ACC112 (cell line): Measurements from ENCODE around the gene ZNF513.
"Not testable (repeated sequence)": the region's sequence is repeated elsewhere in the genome, so short reads cannot be mapped to it uniquely, and the experiment has no call there.

Experiments used
- H2AFZ ChIP-seq: fragments of 200-600 bp; sonication (generic); one replicate; pipeline ENCODE4 v1.6.0; 2017; ENCODE audit warnings: antibody characterized with exemption, low read length; ENCODE audit not compliant: unreplicated experiment
- H3K27ac ChIP-seq: fragments of 200-600 bp; sonication (generic); 2 replicates; pipeline ENCODE4 v1.5.1; 2014; ENCODE audit warnings: low read depth, mild to moderate bottlenecking, antibody characterized with exemption, low read length, moderate library complexity
- H3K27me3 ChIP-seq: fragments of 200-600 bp; sonication (generic); 2 replicates; pipeline ENCODE4 v1.6.1; 2014; ENCODE audit warnings: mild to moderate bottlenecking, antibody characterized with exemption, low read length, moderate library complexity, mixed read lengths; ENCODE audit not compliant: insufficient read depth
- H3K36me3 ChIP-seq: fragments of 200-600 bp; sonication (generic); 2 replicates; pipeline ENCODE4 v1.6.1; 2016; ENCODE audit warnings: mild to moderate bottlenecking, antibody characterized with exemption, low read length, moderate library complexity, mixed read lengths; ENCODE audit not compliant: insufficient read depth
- H3K4me1 ChIP-seq: fragments of 200-600 bp; sonication (generic); one replicate; pipeline ENCODE4 v1.6.1; 2016; ENCODE audit warnings: low read length, mixed read lengths; ENCODE audit not compliant: insufficient read depth, unreplicated experiment, control insufficient read depth
- H3K4me3 ChIP-seq: fragments of 200-600 bp; sonication (generic); 2 replicates; pipeline ENCODE4 v1.5.1; 2014; ENCODE audit warnings: mild to moderate bottlenecking, low read depth, low read length
- H3K79me2 ChIP-seq: fragments of 200-600 bp; sonication (generic); one replicate; pipeline ENCODE4 v1.6.0; 2016; ENCODE audit warnings: low read length; ENCODE audit not compliant: control insufficient read depth, unreplicated experiment, insufficient read depth

ZNF513 gene, protein sequence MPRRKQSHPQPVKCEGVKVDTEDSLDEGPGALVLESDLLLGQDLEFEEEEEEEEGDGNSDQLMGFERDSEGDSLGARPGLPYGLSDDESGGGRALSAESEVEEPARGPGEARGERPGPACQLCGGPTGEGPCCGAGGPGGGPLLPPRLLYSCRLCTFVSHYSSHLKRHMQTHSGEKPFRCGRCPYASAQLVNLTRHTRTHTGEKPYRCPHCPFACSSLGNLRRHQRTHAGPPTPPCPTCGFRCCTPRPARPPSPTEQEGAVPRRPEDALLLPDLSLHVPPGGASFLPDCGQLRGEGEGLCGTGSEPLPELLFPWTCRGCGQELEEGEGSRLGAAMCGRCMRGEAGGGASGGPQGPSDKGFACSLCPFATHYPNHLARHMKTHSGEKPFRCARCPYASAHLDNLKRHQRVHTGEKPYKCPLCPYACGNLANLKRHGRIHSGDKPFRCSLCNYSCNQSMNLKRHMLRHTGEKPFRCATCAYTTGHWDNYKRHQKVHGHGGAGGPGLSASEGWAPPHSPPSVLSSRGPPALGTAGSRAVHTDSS

DNA sequence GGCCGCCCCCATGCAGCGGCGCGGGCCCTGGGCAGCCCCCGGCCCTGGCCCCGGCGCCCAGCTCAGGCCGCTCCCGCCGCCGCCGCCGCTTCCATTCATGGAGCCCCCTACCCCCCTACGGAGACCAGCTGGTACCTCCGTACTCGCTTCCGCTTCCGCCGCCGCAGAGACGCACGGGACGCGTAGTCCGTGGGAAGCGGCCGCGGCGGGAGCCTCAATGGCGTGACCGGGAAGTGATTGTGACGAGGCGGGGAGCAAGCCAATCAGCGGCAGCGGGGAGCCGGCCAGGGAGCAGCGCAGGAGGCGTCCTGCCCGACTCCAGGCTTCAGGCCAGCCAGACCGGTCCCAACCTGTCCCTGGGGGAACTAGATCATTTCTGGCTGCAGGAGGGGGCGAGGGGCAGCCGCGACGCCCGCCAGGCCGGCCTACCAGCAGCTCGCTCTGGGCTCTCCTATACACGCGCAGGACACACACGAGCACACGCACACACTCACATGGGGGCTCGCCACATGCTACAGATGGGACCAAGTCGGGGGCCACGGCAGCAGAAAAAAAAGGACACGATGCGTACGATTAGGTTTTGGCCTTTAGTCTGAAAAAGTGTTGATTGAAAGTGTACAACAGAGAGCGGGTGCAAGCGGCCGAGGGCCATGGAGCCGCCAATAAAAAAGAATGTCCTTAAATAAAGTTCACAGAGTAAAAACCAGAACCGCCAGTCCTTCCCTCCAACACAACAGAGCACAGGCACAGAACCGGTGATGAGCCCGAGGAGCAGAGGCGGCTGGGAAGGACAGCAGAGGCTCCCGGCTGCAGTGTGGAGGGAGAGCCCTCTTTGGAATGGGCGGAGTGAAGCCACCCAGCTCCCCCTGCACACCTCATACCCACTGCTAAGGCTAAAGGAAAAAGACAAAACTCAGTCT is at the start of gene ZNF513:
TSS of gene ZNF513 (minus strand) at position 109 of the 920 bp plus-strand sequence. CDS start 208 bp downstream, outside the sequence.
- peaks cover 22% of the 10 kb centered on the region for H3K36me3 ChIP-seq
- no peaks in the 10 kb centered on the region for H3K27me3 ChIP-seq
- peak within 1 kb of the TSS; percentile 80 for H3K4me3 ChIP-seq
- H3K79me2 ChIP-seq, result peaks cover 16% of the 10 kb centered on the region
- peaks cover 21% of the 10 kb centered on the region for H3K4me1 ChIP-seq
- peak within 1 kb of the TSS; percentile 82 for H3K27ac ChIP-seq
- peak within 1 kb of the TSS; percentile 15 for H2AFZ ChIP-seq

DNA sequence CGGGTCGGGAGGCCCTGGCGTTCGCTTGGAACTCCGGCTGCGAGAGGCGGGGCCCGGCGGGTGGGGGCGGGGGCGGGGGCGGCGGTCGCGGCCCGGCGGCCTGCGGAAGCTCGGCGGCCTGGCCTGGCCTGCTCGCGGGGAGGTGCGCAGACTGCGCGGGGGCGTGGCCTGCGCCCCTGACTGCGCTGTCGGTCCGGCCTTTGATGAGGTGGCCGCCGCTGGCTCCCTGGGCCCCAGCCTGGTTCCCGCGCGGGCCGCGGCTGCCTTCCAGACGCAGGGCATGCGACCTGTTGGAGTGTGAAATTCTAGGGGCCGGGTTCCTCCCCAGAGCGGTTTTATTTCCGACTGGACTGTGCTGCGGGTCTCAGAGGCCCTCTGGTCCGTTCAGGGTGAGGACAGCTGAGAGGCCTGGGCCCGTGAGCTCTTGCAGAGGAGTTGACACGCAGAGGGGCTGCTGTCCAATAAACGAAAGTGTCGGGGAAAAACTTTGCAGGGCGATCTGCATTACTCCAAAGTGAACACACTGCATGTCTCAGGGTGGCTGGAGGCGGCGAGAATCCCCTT is 48.5 kb upstream of the ZNF513 start:
- peaks cover 40% of the 10 kb centered on the region for H3K79me2 ChIP-seq
- peaks cover 12% of the 10 kb centered on the region for H3K4me1 ChIP-seq
- peak overlapping the region; percentile 65 for H2AFZ ChIP-seq
- peak overlapping the region; percentile 67 for H3K27ac ChIP-seq
- 0 out of 2 replicates have a peak, but pooled peaks cover 2% of the 10 kb centered on the region for H3K36me3 ChIP-seq
- H3K4me3 ChIP-seq, result peak overlapping the region; percentile 94
- no peaks in the 10 kb centered on the region for H3K27me3 ChIP-seq

DNA sequence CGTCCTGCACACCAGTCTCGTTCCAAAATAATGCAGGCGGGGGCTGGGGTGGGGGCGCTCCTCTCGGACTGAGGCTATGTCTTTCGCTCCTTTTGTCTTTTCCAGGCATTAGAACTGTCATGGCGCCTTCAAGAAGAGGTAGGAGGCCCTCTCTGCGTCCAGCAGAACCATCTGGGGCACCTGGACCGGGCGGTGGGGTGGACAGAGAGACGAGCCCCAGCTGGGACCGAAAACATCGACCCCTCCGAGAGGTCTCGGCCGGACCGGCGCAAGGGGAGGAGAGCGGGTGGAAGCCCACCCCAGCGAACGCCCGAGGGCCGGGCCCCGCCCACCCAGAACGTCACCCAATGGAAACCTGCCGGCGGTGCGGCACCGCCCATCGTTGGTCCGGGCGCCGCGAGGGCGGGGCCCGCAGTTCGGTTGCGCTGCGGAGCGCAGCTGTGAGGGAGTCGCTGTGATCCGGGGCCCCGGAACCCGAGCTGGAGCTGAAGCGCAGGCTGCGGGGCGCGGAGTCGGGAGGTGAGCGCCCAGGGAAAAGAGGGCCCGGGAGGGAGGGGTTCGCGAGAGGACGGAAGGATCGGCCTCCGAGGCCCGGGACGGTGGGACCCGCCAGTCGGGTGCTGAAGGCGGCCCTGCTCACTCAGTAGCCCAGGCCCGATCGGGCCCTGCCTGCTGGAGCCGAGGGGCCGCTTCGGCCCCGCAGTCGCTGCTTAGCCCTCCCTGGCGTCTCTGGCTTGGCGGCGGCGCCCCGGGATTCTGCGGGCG is 47.9 kb upstream of the ZNF513 start, which contains the start of gene NRBP1:
TSS of gene NRBP1 (plus strand) at position 419 of the 765 bp plus-strand sequence. CDS start 4,643 bp downstream, outside the sequence.
- Histone ChIP-seq H3K4me3 (peak within 1 kb of the TSS; percentile 94), H3K27ac (peak within 1 kb of the TSS; percentile 67), H3K4me1 (peaks cover 12% of the 10 kb centered on the region)

DNA sequence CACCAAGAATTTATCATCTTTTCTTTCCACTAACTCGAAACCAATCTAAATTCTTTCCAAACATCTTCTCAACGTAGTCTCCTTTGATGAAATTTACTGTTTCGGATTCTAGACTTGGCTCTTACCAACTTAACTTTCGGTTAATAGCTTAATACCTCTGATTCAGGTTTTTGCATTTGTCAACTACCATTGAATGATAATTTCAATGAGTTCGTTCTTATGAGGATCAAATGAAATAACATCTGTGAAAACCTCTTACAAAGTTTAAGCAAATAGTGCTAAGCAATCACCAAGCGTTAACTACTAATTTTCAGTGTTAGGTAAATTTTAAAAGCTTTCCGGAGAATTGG is 47.3 kb upstream of the ZNF513 start:
- peak overlapping the region; percentile 91 for H2AFZ ChIP-seq
- peaks cover 12% of the 10 kb centered on the region for H3K4me1 ChIP-seq
- peak overlapping the region; percentile 94 for H3K4me3 ChIP-seq
- H3K36me3 ChIP-seq, result no peaks in the 10 kb centered on the region
- peak overlapping the region; percentile 44; the same call in 1 of the 2 replicates for H3K27ac ChIP-seq
- peaks cover 35% of the 10 kb centered on the region for H3K79me2 ChIP-seq
- H3K27me3 ChIP-seq, result no peaks in the 10 kb centered on the region

More for the DNA sequence above, 47.9 kb upstream of the ZNF513 start, which contains the start of gene NRBP1:
- Histone ChIP-seq H3K79me2 (peaks cover 40% of the 10 kb centered on the region), H3K27me3 (no peaks in the 10 kb centered on the region), H3K36me3 (no peaks in the 10 kb centered on the region), H2AFZ (peak within 1 kb of the TSS; percentile 91)

DNA sequence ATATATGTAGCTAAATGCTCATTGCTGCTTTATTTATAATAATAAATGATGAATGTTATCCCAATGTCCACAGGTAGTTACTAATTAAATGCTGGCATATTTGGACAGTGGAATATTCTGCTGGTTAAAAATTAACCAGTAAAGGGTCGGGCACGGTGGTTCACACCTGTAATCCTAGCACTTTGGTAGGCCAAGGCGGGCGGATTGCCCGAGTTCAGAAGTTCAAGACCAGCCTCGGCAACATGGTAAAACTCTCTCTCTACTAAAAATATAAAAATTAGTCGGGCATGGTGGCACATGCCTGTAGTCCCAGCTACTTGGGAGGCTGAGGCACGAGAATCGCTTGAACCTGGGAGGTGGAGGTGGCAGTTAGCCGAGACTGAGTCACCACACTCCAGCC is 44.5 kb upstream of the ZNF513 start:
- H3K27me3 ChIP-seq, H3K27ac ChIP-seq, H3K79me2 ChIP-seq, H3K4me3 ChIP-seq, H3K36me3 ChIP-seq, H2AFZ ChIP-seq, H3K4me1 ChIP-seq: not testable (repeated sequence)

DNA sequence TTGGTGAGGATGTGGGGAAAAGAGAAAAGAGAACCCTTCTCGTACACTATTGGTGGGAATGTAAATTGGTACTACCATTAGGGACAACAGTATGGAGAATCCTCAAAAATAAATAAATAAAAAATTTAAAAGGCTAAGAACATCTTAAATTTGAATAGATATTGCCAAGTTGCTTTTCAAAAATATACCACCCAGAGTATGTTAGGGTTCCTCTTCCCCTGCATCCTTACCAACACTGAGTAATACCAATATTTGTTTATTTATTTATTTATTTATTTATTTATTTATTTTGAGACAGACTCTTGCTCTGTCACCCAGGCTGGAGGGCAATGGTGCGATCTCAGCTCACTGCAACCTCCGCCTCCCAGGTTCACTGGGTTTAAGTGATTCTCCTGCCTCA is 42.4 kb upstream of the ZNF513 start:
- Histone ChIP-seq H3K36me3 (no peaks in the 10 kb centered on the region), H3K4me1 (no peaks in the 10 kb centered on the region), H2AFZ (no peak overlapping the region), H3K27me3 (no peaks in the 10 kb centered on the region), H3K4me3 (no peak overlapping the region), H3K27ac (no peak overlapping the region), H3K79me2 (no peaks in the 10 kb centered on the region)

DNA sequence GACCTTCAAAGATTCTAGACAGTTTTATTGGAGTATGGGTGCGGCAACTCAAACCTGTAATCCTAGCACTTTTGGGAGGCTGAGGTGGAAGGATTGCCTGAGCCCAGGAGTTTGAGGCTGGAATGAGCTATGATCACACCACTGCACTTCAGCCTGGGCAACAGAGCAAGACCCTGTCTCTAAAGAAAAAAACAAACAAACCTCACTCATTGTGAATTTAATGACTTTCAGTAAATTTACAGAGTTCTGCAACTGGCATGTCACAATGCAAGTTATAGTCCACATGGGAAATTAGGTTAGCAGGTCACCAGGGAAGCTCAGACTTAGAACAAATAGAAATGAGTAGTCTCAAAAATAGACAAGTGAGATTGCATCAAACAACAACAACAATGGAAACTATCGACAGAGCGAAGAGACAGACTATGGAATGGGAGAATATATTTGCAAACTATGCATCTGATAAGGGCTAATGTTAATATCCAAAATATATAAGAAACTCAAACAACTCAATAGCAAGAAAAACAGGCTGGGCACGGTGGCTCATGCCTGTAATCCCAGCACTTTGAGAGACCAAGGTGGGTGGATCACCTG is 41.2 kb upstream of the ZNF513 start:
- H3K27me3 ChIP-seq, result no peaks in the 10 kb centered on the region
- H3K79me2 ChIP-seq, result no peaks in the 10 kb centered on the region
- no peak overlapping the region for H2AFZ ChIP-seq
- no peaks in the 10 kb centered on the region for H3K4me1 ChIP-seq
- no peak overlapping the region for H3K27ac ChIP-seq
- H3K4me3 ChIP-seq, result no peak overlapping the region
- no peaks in the 10 kb centered on the region for H3K36me3 ChIP-seq

DNA sequence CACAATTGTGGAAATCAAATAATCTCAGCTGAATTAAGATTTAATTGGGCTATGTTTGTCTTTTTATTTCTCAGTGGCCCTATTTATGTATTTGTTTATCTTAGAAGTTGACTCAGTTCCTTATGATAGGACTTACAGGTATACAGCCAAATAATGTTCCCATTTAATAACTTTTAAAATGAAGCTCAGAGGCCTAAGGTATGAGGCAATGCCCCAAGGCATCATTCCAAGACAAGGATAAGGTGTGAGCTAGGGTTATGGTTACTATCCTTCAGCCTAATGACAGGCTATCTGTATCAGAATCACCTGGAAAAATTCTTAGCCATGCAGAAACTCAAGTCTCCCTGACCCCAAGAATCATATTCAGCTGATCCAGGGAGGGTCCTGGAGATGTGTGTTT is 40.5 kb upstream of the ZNF513 start:
- Histone ChIP-seq H3K36me3 (no peaks in the 10 kb centered on the region), H3K27ac (no peak overlapping the region), H3K4me3 (no peak overlapping the region), H3K79me2 (no peaks in the 10 kb centered on the region), H3K4me1 (no peaks in the 10 kb centered on the region), H3K27me3 (no peaks in the 10 kb centered on the region), H2AFZ (no peak overlapping the region)

DNA sequence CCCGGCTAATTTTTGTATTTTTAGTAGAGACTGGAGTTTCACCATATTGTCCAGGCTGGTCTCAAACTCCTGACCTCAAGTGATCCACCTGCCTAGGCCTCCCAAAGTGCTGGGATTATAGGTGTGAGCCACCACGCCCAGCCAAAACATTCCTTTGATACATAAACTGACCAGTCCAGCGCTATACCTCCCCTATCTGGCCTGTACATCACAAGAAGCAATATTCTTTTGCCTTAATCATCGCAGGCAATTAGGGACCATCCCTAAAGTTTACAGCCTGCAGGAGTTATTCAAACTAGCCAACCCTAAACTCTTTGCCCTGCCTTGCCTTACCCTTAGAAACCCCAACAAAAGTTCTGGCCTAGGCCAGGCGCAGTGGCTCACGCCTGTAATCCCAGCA is 35.6 kb upstream of the ZNF513 start:
- no peaks in the 10 kb centered on the region for H3K27me3 ChIP-seq
- no peaks in the 10 kb centered on the region for H3K4me1 ChIP-seq
- no peak overlapping the region for H3K27ac ChIP-seq
- H3K79me2 ChIP-seq, result no peaks in the 10 kb centered on the region
- no peak overlapping the region for H2AFZ ChIP-seq
- no peak overlapping the region for H3K4me3 ChIP-seq
- H3K36me3 ChIP-seq, result no peaks in the 10 kb centered on the region
